ENCODE measurements around the gene RPS24. TPM values are rescaled to one million over a fixed set of nuclear protein-coding genes. Genes with fewer than 3 reads are reported as not detected.
A peak's percentile ranks its signal among the peaks of the same experiment; 100 is the strongest.
"Not testable (repeated sequence)": the region's sequence is repeated elsewhere in the genome, so short reads cannot be mapped to it uniquely, and the experiment has no call there.

The RPS24 gene
- total RNA-seq = 1,484 and 1,977 TPM in 2 replicates

- DNase-seq (ENCODE audit: low read depth in 2 of 2) = peak; percentile 95 to 98
Observed at GRCh38 chr10:78033637-78034470, at the start of gene RPS24. Gene RPS24 (plus strand): TSS chr10:78033863. CDS start chr10:78033902, 39 bp downstream.

GRCh38 chr10:77984986-77985385 lies 48.7 kb upstream of the RPS24 start:
- peak in 1 of 2 donors; percentile 59 for DNase-seq (ENCODE audit: low read depth in 2 of 2)

- DNase-seq (ENCODE audit: low read depth in 2 of 2) = no peak
Observed at GRCh38 chr10:77987671-77988255, 45.9 kb upstream of the RPS24 start.

- DNase-seq (ENCODE audit: low read depth in 2 of 2) = no peak
Observed at GRCh38 chr10:77989081-77989724, 44.5 kb upstream of the RPS24 start.

GRCh38 chr10:77993620-77994019 lies 40.0 kb upstream of the RPS24 start:
- DNase-seq (ENCODE audit: low read depth in 2 of 2) = no peak

- DNase-seq (ENCODE audit: low read depth in 2 of 2) = not testable (repeated sequence)
Observed at GRCh38 chr10:77998780-77999179, 34.9 kb upstream of the RPS24 start.

GRCh38 chr10:78000206-78000605 lies 33.5 kb upstream of the RPS24 start:
- no peak for DNase-seq (ENCODE audit: low read depth in 2 of 2)

GRCh38 chr10:78000956-78001472 lies 32.6 kb upstream of the RPS24 start:
- no peak for DNase-seq (ENCODE audit: low read depth in 2 of 2)

GRCh38 chr10:78002541-78003288 lies 30.9 kb upstream of the RPS24 start:
- DNase-seq (ENCODE audit: low read depth in 2 of 2) = no peak

GRCh38 chr10:78004215-78005026 lies 29.2 kb upstream of the RPS24 start:
- DNase-seq (ENCODE audit: low read depth in 2 of 2) = no peak

- DNase-seq (ENCODE audit: low read depth in 2 of 2) = no peak
Observed at GRCh38 chr10:78007172-78007571, 26.5 kb upstream of the RPS24 start.

- DNase-seq (ENCODE audit: low read depth in 2 of 2) = no peak
Observed at GRCh38 chr10:78009662-78010061, 24.0 kb upstream of the RPS24 start.

GRCh38 chr10:78010278-78010677 lies 23.4 kb upstream of the RPS24 start:
- DNase-seq (ENCODE audit: low read depth in 2 of 2) = no peak

- no peak for DNase-seq (ENCODE audit: low read depth in 2 of 2)
Observed at GRCh38 chr10:78011065-78011464, 22.6 kb upstream of the RPS24 start.

GRCh38 chr10:78013564-78013963 lies 20.1 kb upstream of the RPS24 start:
- DNase-seq (ENCODE audit: low read depth in 2 of 2) = no peak

GRCh38 chr10:78015546-78015945 lies 18.1 kb upstream of the RPS24 start:
- DNase-seq (ENCODE audit: low read depth in 2 of 2) = no peak

- no peak for DNase-seq (ENCODE audit: low read depth in 2 of 2)
Observed at GRCh38 chr10:78017856-78018255, 15.8 kb upstream of the RPS24 start.

- DNase-seq (ENCODE audit: low read depth in 2 of 2) = no peak
Observed at GRCh38 chr10:78019264-78019663, 14.4 kb upstream of the RPS24 start.

- no peak for DNase-seq (ENCODE audit: low read depth in 2 of 2)
Observed at GRCh38 chr10:78021201-78021600, 12.5 kb upstream of the RPS24 start.

GRCh38 chr10:78023741-78024140 lies 9.9 kb upstream of the RPS24 start:
- no peak for DNase-seq (ENCODE audit: low read depth in 2 of 2)
